ENCODE measurements around the gene DUS1L.

Gene DUS1L

DNA sequence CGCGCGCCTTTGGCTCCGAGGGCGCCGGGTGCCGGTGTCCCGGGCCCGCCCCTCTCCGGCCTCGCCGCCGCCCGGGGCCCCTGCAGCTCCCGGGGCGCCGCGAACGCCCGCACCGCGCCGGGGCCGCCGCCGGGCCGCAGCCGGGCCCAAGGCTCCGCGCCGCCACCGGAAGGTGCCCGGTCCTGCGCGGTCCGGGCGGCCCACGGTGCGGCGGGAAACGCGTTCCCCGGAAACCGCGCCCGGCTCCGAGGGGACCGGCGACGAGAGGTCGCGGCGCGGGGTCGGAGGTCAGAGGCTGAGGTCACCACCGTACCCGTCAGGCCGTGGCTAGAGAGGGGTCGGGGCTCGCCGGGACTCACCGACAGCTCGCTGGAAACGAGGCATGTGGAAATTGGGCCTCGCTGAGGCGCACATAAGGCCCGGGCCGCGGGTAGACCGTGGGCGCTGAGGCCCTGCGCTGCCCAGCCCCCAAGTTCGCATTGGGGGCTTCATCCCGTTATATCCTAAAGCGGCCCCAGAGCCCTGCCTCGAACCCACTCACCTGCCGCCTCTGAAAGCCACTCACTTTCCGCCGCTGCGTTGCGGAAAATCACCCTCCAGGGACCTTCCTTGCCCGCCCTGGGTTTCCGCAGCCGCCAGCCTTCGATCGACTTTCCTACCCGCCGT, at the start of gene DUS1L:
DUS1L (minus strand) TSS at position 167 of the 666 bp plus-strand sequence. CDS start 745 bp downstream, outside the sequence.
- TF ChIP-seq, protein P1, sequence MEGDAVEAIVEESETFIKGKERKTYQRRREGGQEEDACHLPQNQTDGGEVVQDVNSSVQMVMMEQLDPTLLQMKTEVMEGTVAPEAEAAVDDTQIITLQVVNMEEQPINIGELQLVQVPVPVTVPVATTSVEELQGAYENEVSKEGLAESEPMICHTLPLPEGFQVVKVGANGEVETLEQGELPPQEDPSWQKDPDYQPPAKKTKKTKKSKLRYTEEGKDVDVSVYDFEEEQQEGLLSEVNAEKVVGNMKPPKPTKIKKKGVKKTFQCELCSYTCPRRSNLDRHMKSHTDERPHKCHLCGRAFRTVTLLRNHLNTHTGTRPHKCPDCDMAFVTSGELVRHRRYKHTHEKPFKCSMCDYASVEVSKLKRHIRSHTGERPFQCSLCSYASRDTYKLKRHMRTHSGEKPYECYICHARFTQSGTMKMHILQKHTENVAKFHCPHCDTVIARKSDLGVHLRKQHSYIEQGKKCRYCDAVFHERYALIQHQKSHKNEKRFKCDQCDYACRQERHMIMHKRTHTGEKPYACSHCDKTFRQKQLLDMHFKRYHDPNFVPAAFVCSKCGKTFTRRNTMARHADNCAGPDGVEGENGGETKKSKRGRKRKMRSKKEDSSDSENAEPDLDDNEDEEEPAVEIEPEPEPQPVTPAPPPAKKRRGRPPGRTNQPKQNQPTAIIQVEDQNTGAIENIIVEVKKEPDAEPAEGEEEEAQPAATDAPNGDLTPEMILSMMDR (IDR thresholded peaks at IDR 0.05; ENCODE audit: low read depth, low read length, missing control alignments) = no peak
- peak within 1 kb of the TSS; percentile 97 for H3K4me3 ChIP-seq (ENCODE audit: low read depth, low read length)
- peak; percentile 16 for DNase-seq (ENCODE audit: low read depth)

DNA sequence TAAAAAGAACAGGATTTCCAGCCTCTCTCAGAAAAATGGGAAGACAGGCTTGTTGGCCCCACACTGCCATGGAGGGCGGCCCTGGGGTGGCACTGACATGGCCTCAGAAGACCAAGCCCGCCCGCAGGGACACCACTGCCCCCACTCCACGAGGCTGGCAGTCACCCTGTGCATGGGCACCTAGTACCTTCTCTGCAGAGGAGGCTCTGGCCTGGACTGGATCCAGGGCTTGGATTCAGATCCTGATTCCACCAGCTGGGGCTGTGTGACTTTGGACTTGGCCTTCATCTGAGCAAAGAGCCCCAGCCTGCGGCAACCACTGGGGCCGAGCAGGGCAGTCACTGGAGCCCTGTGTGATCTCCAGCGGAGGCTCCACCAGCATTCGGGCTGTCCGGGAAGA, 49.3 kb upstream of the DUS1L start:
- TF ChIP-seq, protein P1 (IDR thresholded peaks at IDR 0.05; ENCODE audit: low read depth, low read length, missing control alignments) = no peak
- no peak overlapping the region for H3K4me3 ChIP-seq (ENCODE audit: low read depth, low read length)
- DNase-seq (ENCODE audit: low read depth) = no peak

DNA sequence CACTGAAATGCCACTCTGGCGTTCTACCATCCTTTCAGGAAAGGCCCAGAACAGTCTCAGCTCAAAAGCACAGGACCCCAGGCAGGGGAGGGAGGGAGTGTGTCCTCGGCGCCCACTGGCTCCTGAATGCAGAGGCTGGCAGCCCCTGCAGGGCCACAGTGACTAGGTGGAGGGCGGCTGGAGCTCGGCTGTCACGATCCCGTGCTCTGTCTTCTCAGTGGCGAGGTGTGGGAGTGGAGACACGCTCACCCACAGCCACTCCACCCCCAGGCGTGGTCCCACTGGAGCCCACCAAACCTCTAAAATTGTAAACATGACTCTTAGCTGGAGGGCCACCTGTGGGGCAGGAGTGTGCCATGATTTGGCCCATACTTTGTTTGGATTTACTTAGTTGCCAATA, 48.8 kb upstream of the DUS1L start:
- H3K4me3 ChIP-seq (ENCODE audit: low read depth, low read length) = no peak overlapping the region
- DNase-seq (ENCODE audit: low read depth) = no peak
- TF ChIP-seq, protein P1 (IDR thresholded peaks at IDR 0.05; ENCODE audit: low read depth, low read length, missing control alignments) = no peak

DNA sequence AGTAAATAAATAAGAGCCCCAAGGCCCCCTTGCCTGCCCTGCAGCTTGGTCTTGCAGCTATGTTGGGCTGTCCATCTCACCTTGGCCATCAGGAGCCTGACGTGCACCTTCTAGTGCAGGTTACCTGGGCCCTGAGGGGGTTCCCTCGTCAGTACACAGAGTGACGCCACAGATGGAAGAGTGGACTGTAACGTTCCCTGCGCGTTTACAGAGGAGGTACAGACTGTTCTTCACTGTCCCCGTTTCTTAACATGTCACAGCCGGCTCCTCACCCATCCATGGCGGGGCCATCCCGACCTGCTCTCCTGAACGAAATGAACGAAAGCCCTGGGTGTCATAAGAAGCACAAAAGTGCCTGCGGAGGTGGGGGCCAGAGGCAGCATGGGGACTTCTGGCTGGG, 48.3 kb upstream of the DUS1L start:
- TF ChIP-seq, protein P1 (IDR thresholded peaks at IDR 0.05; ENCODE audit: low read depth, low read length, missing control alignments) = no peak
- no peak overlapping the region for H3K4me3 ChIP-seq (ENCODE audit: low read depth, low read length)
- no peak for DNase-seq (ENCODE audit: low read depth)

- no peak overlapping the region for H3K4me3 ChIP-seq (ENCODE audit: low read depth, low read length)
- TF ChIP-seq, protein P1 (IDR thresholded peaks at IDR 0.05; ENCODE audit: low read depth, low read length, missing control alignments) = no peak
Observed at GRCh38 chr17:82113422-82113821, 47.8 kb upstream of the DUS1L start.

GRCh38 chr17:82112914-82113311, 47.3 kb upstream of the DUS1L start:
- no peak for DNase-seq (ENCODE audit: low read depth)
- TF ChIP-seq, protein P1 (IDR thresholded peaks at IDR 0.05; ENCODE audit: low read depth, low read length, missing control alignments) = no peak
- no peak overlapping the region for H3K4me3 ChIP-seq (ENCODE audit: low read depth, low read length)

More at GRCh38 chr17:82113422-82113821, 47.8 kb upstream of the DUS1L start:
- no peak for DNase-seq (ENCODE audit: low read depth)
